Ecto neural progenitor cell (in vitro differentiated cells): ENCODE results near the gene EGLN2.
A peak's percentile ranks its signal among the peaks of the same experiment; 100 is the strongest.
"Not testable (repeated sequence)": the region's sequence is repeated elsewhere in the genome, so short reads cannot be mapped to it uniquely, and the experiment has no call there.

Experiments
- DNase-seq: peaks from one replicate; pipeline ENCODE4 v3.0.0-alpha.2; 2018; ENCODE audit warnings: low spot score

EGLN2 gene

GRCh38 chr19:40776932-40777644 lies 21.9 kb upstream of the EGLN2 start:
- DNase-seq: peak; percentile 93

- DNase-seq: no peak
Measured at GRCh38 chr19:40777645-40777936, 21.4 kb upstream of the EGLN2 start.

GRCh38 chr19:40777937-40778705 lies 20.9 kb upstream of the EGLN2 start, which contains the start of gene RAB4B:
Gene RAB4B, plus strand, starts transcription at chr19:40778247. Its CDS starts 129 bp downstream, at chr19:40778376.
- peak; percentile 100 for DNase-seq

- DNase-seq: no peak
Measured at GRCh38 chr19:40778706-40779284, 20.2 kb upstream of the EGLN2 start.

GRCh38 chr19:40780582-40780981 lies 18.4 kb upstream of the EGLN2 start:
- DNase-seq: no peak

- no peak for DNase-seq
Measured at GRCh38 chr19:40781140-40781539, 17.9 kb upstream of the EGLN2 start.

GRCh38 chr19:40783711-40784110 lies 15.3 kb upstream of the EGLN2 start:
- DNase-seq: no peak

- not testable (repeated sequence) for DNase-seq
Measured at GRCh38 chr19:40784146-40784545, 14.8 kb upstream of the EGLN2 start.

- no peak for DNase-seq
Measured at GRCh38 chr19:40785526-40785925, 13.5 kb upstream of the EGLN2 start.

GRCh38 chr19:40786060-40787037 lies 12.6 kb upstream of the EGLN2 start:
- DNase-seq: no peak

GRCh38 chr19:40791349-40791748 lies 7.6 kb upstream of the EGLN2 start:
- DNase-seq: peak; percentile 54

GRCh38 chr19:40791996-40792395 lies 7.0 kb upstream of the EGLN2 start:
- DNase-seq: no peak

GRCh38 chr19:40797166-40797962 lies 1.6 kb upstream of the EGLN2 start:
- no peak for DNase-seq

- DNase-seq: peak; percentile 82
Measured at GRCh38 chr19:40797963-40798682, 868 bp upstream of the EGLN2 start.

GRCh38 chr19:40799558-40800338 lies 757 bp downstream of the EGLN2 start:
- no peak for DNase-seq

GRCh38 chr19:40800339-40800996 lies 1.5 kb downstream of the EGLN2 start:
- DNase-seq: no peak

GRCh38 chr19:40800997-40801377 lies 2.0 kb downstream of the EGLN2 start:
- no peak for DNase-seq

GRCh38 chr19:40801426-40802299 lies 2.7 kb downstream of the EGLN2 start:
- DNase-seq: no peak
